Stomach (tissue), 9 donors: ENCODE data around the gene IL13. TPM values are rescaled to one million over a fixed set of nuclear protein-coding genes. Genes with fewer than 3 reads are reported as not detected.

ENCODE experiments used
- DNase-seq, 2 donors: peaks; one replicate each; pipeline versions ENCODE4 v3.0.0 to v3.0.0-alpha.2; 2013 to 2019
- H3K27ac ChIP-seq, 5 donors: fragments of 200-600 bp in 4 of 5; sonication (generic) in 4 of 5; one replicate each; pipeline ENCODE4 v1.5.1; 2013 to 2019; ENCODE audit warnings: mild to moderate bottlenecking in 1 of 5, moderate library complexity in 1 of 5
- H3K27me3 ChIP-seq, 3 donors: fragments of 200-600 bp; sonication (generic); one replicate each; pipeline ENCODE4 v1.5.1; 2017 to 2019; ENCODE audit warnings: mixed run types in 1 of 3
- H3K36me3 ChIP-seq, 4 donors: fragments of 200-600 bp; sonication (generic); 1 replicate in 3 of 4; 2 replicates in 1 of 4; pipeline ENCODE4 v1.5.1; 2016 to 2019
- H3K4me1 ChIP-seq, 4 donors: fragments of 200-600 bp; sonication (generic); one replicate each; pipeline ENCODE4 v1.5.1; 2016 to 2019
- H3K4me3 ChIP-seq, 4 donors: fragments of 200-600 bp; sonication (generic) in 3 of 4; one replicate each; pipeline ENCODE4 v1.5.1; 2016 to 2019; ENCODE audit warnings: mild to moderate bottlenecking in 1 of 4
- H3K9me3 ChIP-seq, 4 donors: fragments of 200-600 bp; sonication (generic); one replicate each; pipeline ENCODE4 v1.5.1; 2016 to 2019
- EP300 ChIP-seq: sonication (generic); formaldehyde crosslinking; IDR thresholded peaks from one replicate; pipeline ENCODE4 v1.6.1; 2017; ENCODE audit warnings: antibody characterized with exemption
- POLR2A ChIP-seq, 4 donors: fragments of 450-650 bp; IDR thresholded peaks; one replicate each; pipeline ENCODE4 v1.6.1; 2016; ENCODE audit warnings: antibody characterized with exemption in 4 of 4, control low read depth in 2 of 4, mild to moderate bottlenecking in 1 of 4, moderate library complexity in 1 of 4
- POLR2AphosphoS5 ChIP-seq, 3 donors: sonication (generic); formaldehyde crosslinking; IDR thresholded peaks; one replicate each; pipeline ENCODE4 v1.6.1; 2016; ENCODE audit warnings: antibody characterized with exemption in 3 of 3
- WGBS, 5 donors: extraction: QIAGEN DNeasy Blood & Tissue Kit in 3 of 5; methylation state at CpG; one replicate each; pipeline versions ENCODE4 v1.1.5 to v1.1.7; 2013 to 2018; 5-methylcytosine and 5-hydroxymethylcytosine counted together
- intact Hi-C: fragments of 100-400 bp; cut with DNase I; formaldehyde crosslinking; loops from one replicate; pipeline ENCODE4 v1.15.1; 2023; ENCODE audit warnings: low total_unique reads
- polyA plus RNA-seq, 3 donors: library from polyadenylated mRNA; stranded (reverse); fragments of 200-250 nt; gene quantifications; one replicate each; pipeline ENCODE4 v1.2.3, GENCODE V29; 2013
- total RNA-seq, 5 donors: library from RNA; depleted of rRNA; stranded (reverse); fragments of >200 nt; gene quantifications; one replicate each; pipeline versions ENCODE4 v1.1.0 to v1.2.3, GENCODE V29; 2014 to 2016
- TF ChIP-seq, protein P1 (sequence below), 7 experiments: fragments of 450-650 bp in 4 of 7; fragments of 200-600 bp in 3 of 7; sonication (generic) in 3 of 7; IDR thresholded peaks; one replicate each; pipeline ENCODE4 v1.5.1; 2016 to 2019; ENCODE audit warnings: antibody characterized with exemption in 7 of 7, control low read depth in 2 of 7, mild to moderate bottlenecking in 1 of 7
- donor health status: healthy with polysubstance abuse.
- donor health status: Bipolar disorder and iron deficiency.
- donor health status: healthy.

IL13 gene
- total and polyA plus RNA-seq, 8 donors = 0.55 TPM; not detected in 7

- DNase-seq = no peak
- Histone ChIP-seq H3K27ac (no peak overlapping the region), H3K4me1 (peaks cover 5 to 14% (median 9%) of the 10 kb centered on the region in 4 donors), H3K4me3 (no peak overlapping the region), H3K9me3 (no peaks in the 10 kb centered on the region), H3K36me3 (no peaks in the 10 kb centered on the region), H3K27me3 (no peaks in the 10 kb centered on the region)
- intact Hi-C loops = no loop called here
- TF ChIP-seq, protein P1, sequence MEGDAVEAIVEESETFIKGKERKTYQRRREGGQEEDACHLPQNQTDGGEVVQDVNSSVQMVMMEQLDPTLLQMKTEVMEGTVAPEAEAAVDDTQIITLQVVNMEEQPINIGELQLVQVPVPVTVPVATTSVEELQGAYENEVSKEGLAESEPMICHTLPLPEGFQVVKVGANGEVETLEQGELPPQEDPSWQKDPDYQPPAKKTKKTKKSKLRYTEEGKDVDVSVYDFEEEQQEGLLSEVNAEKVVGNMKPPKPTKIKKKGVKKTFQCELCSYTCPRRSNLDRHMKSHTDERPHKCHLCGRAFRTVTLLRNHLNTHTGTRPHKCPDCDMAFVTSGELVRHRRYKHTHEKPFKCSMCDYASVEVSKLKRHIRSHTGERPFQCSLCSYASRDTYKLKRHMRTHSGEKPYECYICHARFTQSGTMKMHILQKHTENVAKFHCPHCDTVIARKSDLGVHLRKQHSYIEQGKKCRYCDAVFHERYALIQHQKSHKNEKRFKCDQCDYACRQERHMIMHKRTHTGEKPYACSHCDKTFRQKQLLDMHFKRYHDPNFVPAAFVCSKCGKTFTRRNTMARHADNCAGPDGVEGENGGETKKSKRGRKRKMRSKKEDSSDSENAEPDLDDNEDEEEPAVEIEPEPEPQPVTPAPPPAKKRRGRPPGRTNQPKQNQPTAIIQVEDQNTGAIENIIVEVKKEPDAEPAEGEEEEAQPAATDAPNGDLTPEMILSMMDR (IDR thresholded peaks at IDR 0.05) = no peak
- TF ChIP-seq POLR2A (IDR thresholded peaks at IDR 0.05) (no peak), POLR2AphosphoS5 (IDR thresholded peaks at IDR 0.05) (no peak), EP300 (no peak)
- 96 to 100% (median 98%) methylated on average over 3 of the region's 3 CpGs for WGBS, 5 donors
Observed at GRCh38 chr5:132671000-132671399, 13.0 kb downstream of the IL13 start.

DNA sequence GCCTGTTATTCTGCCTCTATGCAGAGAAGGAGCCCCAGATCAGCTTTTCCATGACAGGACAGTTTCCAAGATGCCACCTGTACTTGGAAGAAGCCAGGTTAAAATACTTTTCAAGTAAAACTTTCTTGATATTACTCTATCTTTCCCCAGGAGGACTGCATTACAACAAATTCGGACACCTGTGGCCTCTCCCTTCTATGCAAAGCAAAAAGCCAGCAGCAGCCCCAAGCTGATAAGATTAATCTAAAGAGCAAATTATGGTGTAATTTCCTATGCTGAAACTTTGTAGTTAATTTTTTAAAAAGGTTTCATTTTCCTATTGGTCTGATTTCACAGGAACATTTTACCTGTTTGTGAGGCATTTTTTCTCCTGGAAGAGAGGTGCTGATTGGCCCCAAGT is 15.5 kb downstream of the IL13 start:
- DNase-seq = no peak

GRCh38 chr5:132673939-132674630 is 16.1 kb downstream of the IL13 start, which contains the start of gene IL4:
Gene IL4 (plus strand): TSS chr5:132673989. CDS start chr5:132674051, 62 bp downstream.
- H3K9me3 ChIP-seq = no peaks in the 10 kb centered on the region
- no peaks in the 10 kb centered on the region for H3K27me3 ChIP-seq
- no peak for DNase-seq
- no peak within 1 kb of the TSS for H3K4me3 ChIP-seq
- H3K27ac ChIP-seq = peak within 1 kb of the TSS in 4 of 5 donors; percentile 44 to 80 (median 64)
- H3K36me3 ChIP-seq = no peaks in the 10 kb centered on the region
- 80 to 83% (median 82%) methylated on average over 14 of the region's 14 CpGs for WGBS, 5 donors
- intact Hi-C loops = no loop called here
- peaks cover 5 to 27% (median 14%) of the 10 kb centered on the region in 4 donors for H3K4me1 ChIP-seq
- TF ChIP-seq, protein P1 (IDR thresholded peaks at IDR 0.05) = no peak

More for the DNA sequence above, 15.5 kb downstream of the IL13 start:
- Histone ChIP-seq H3K27ac (no peak overlapping the region), H3K4me3 (no peak overlapping the region), H3K36me3 (no peaks in the 10 kb centered on the region), H3K27me3 (no peaks in the 10 kb centered on the region), H3K4me1 (peaks cover 5 to 27% (median 14%) of the 10 kb centered on the region in 4 donors), H3K9me3 (no peaks in the 10 kb centered on the region)
- TF ChIP-seq, protein P1 (IDR thresholded peaks at IDR 0.05) = no peak
- no peak for TF ChIP-seq EP300
- TF ChIP-seq POLR2A (IDR thresholded peaks at IDR 0.05) = no peak
- TF ChIP-seq POLR2AphosphoS5 (IDR thresholded peaks at IDR 0.05) = no peak
- WGBS, 5 donors = 45 to 68% (median 59%) methylated on average over 1 of the region's 1 CpG
- intact Hi-C loops = no loop called here

GRCh38 chr5:132674671-132675506 is 16.9 kb downstream of the IL13 start:
- DNase-seq = peak in 1 of 2 donors; percentile 77
- no peak overlapping the region for H3K4me3 ChIP-seq
- 65 to 79% (median 68%) methylated on average over 13 of the region's 13 CpGs for WGBS, 5 donors
- H3K27ac ChIP-seq = peak overlapping the region in 4 of 5 donors; percentile 44 to 80 (median 64)
- H3K27me3 ChIP-seq = no peaks in the 10 kb centered on the region
- intact Hi-C loops = no loop called here
- H3K36me3 ChIP-seq = no peaks in the 10 kb centered on the region
- TF ChIP-seq POLR2A (IDR thresholded peaks at IDR 0.05) = no peak
- TF ChIP-seq, protein P1 (IDR thresholded peaks at IDR 0.05) = no peak
- H3K4me1 ChIP-seq = peaks cover 5 to 27% (median 14%) of the 10 kb centered on the region in 4 donors
- H3K9me3 ChIP-seq = no peaks in the 10 kb centered on the region
